K562 (cell line): ENCODE results near the gene AIRE. TPM values are rescaled to one million over a fixed set of nuclear protein-coding genes. Genes with fewer than 3 reads are reported as not detected.

ENCODE experiments used
- ATAC-seq: fragments of 200-7000 bp; cut with Tn5 transposase; 3 replicates; pipeline ENCODE4 v1.9.1; 2020; ENCODE audit warnings: moderate library complexity
- BruUV-seq: library from RNA; stranded (reverse); fragments of 400-500 nt; replicated peaks from 2 replicates; lab custom pipeline; 2021; lab: Mats Ljungman, UMichigan
- CTCF ChIA-PET: fragments of 300-600 bp; formaldehyde crosslinking; extraction: SDS; loops from one replicate; lab custom pipeline; 2021; ENCODE audit warnings: low intra/inter-chr PET ratio; lab: Yijun Ruan, JAX
- POLR2A ChIA-PET: fragments of 300-600, 350-650 bp; sonication (Branson Sonifier 250); formaldehyde crosslinking; extraction: SDS; loops from one replicate; lab custom pipeline; 2021; ENCODE audit warnings: antibody characterized with exemption, inconsistent platforms; lab: Yijun Ruan, JAX
- DNase-seq, 4 experiments: peaks; one replicate each; pipeline versions ENCODE4 v3.0.0 to v3.0.0-alpha.2; 2011 to 2018; ENCODE audit warnings: low spot score in 3 of 4, mixed read lengths in 3 of 4; ENCODE audit errors: extremely low read depth in 1 of 4
- FAIRE-seq: peaks from 2 replicates; lab custom pipeline; 2011; peaks lifted over from hg19 to GRCh38; lab: Jason Lieb, UNC
- H2AFZ ChIP-seq: 2 replicates; pipeline ENCODE4 v1.6.0; 2011; ENCODE audit warnings: low read depth, low read length, control low read depth, inconsistent platforms
- H3K27ac ChIP-seq: fragments of 200-600 bp; 3 replicates; pipeline ENCODE4 v1.8.0; 2011; ENCODE audit warnings: low read depth, mild to moderate bottlenecking, control low read depth, inconsistent platforms, low read length, moderate library complexity, mixed read lengths; ENCODE audit errors: extremely low read depth
- H3K27me3 ChIP-seq, 2 experiments: fragments of 300-600 bp in 1 of 2; 2 replicates in 1 of 2; 3 replicates in 1 of 2; pipeline versions ENCODE4 v1.6.0 to v1.8.0; 2011; ENCODE audit warnings: inconsistent platforms in 2 of 2, low read length in 2 of 2, mild to moderate bottlenecking in 1 of 2, mixed read lengths in 1 of 2, moderate library complexity in 1 of 2; ENCODE audit not compliant: control insufficient read depth in 2 of 2, insufficient read depth in 2 of 2
- H3K36me3 ChIP-seq: fragments of 300-600 bp; 3 replicates; pipeline ENCODE4 v1.8.0; 2011; ENCODE audit warnings: mild to moderate bottlenecking, low read length, inconsistent platforms; ENCODE audit not compliant: control insufficient read depth, insufficient read depth
- H3K4me1 ChIP-seq, 2 experiments: fragments of 200-600 bp in 1 of 2; replicated peaks in 1 of 2; 2 replicates in 1 of 2; 3 replicates in 1 of 2; pipeline versions ENCODE4 v1.5.1 to v1.8.0; 2011; ENCODE audit warnings: inconsistent platforms in 2 of 2, low read length in 2 of 2, mild to moderate bottlenecking in 1 of 2, mixed read lengths in 1 of 2, moderate library complexity in 1 of 2; ENCODE audit not compliant: control insufficient read depth in 2 of 2, insufficient read depth in 2 of 2
- H3K4me2 ChIP-seq: 2 replicates; pipeline ENCODE4 v1.6.1; 2011; ENCODE audit warnings: low read length, control low read depth, inconsistent platforms, mixed read lengths; ENCODE audit not compliant: insufficient read depth
- H3K4me3 ChIP-seq: fragments of 200-600 bp; sonication (generic), shearing (Covaris generic); 2 replicates; pipeline ENCODE4 v1.5.1; 2016; ENCODE audit warnings: control low read depth, inconsistent platforms
- H3K79me2 ChIP-seq: fragments of 200-600 bp; 3 replicates; pipeline ENCODE4 v1.8.0; 2011; ENCODE audit warnings: low read length, inconsistent platforms; ENCODE audit not compliant: control insufficient read depth, insufficient read depth
- H3K9ac ChIP-seq, 2 experiments: 2 replicates each; pipeline versions ENCODE4 v1.6.0 to v1.6.1; 2011; ENCODE audit warnings: low read depth in 2 of 2, low read length in 2 of 2, control low read depth in 1 of 2, inconsistent platforms in 1 of 2, mild to moderate bottlenecking in 1 of 2, mixed read lengths in 1 of 2; ENCODE audit not compliant: insufficient read depth in 1 of 2
- H3K9me1 ChIP-seq: one replicate; pipeline ENCODE4 v1.6.0; 2011; ENCODE audit warnings: inconsistent platforms, mild to moderate bottlenecking, low read length, moderate library complexity; ENCODE audit not compliant: control insufficient read depth, insufficient read depth
- H3K9me3 ChIP-seq: replicated peaks from 2 replicates; pipeline ENCODE4 v1.5.1; 2011; ENCODE audit warnings: low read depth, low read length, inconsistent platforms; ENCODE audit not compliant: control insufficient read depth, insufficient read depth
- H4K20me1 ChIP-seq: replicated peaks from 2 replicates; pipeline ENCODE4 v1.6.1; 2011; ENCODE audit warnings: low read length, inconsistent platforms, mixed read lengths; ENCODE audit not compliant: control insufficient read depth, insufficient read depth
- CCAR2 ChIP-seq: fragments of 200-400 bp; formaldehyde crosslinking; IDR thresholded peaks from 2 replicates; pipeline ENCODE4 v1.6.1; 2017; ENCODE audit warnings: mild to moderate bottlenecking, low read depth, low read length
- E4F1 ChIP-seq: fragments of 250-450 bp; sonication (Bioruptor Pico); IDR thresholded peaks from 2 replicates; pipeline ENCODE4 v1.5.0; 2021; ENCODE audit warnings: mild to moderate bottlenecking, borderline replicate concordance
- FOXP1 ChIP-seq: sonication (generic); formaldehyde crosslinking; IDR thresholded peaks from 2 replicates; pipeline ENCODE4 v1.8.0; 2022; ENCODE audit warnings: mild to moderate bottlenecking, missing genetic modification reagents
- GABPA ChIP-seq: fragments of 200-800 bp; sonication (Bioruptor generic); conservative IDR thresholded peaks from 2 replicates; pipeline ENCODE4 v1.6.1; 2016; ENCODE audit warnings: low read depth, missing genetic modification characterization, missing compliant biosample characterization
- GATA2 ChIP-seq: sonication (generic); formaldehyde crosslinking; IDR thresholded peaks from 2 replicates; pipeline ENCODE4 v1.4.0; 2020; ENCODE audit warnings: mild to moderate bottlenecking, missing genetic modification reagents
- HMGXB4 ChIP-seq: sonication (generic); formaldehyde crosslinking; IDR thresholded peaks from 2 replicates; pipeline ENCODE4 v1.8.1; 2023; ENCODE audit warnings: mild to moderate bottlenecking, missing genetic modification reagents
- KLF1 ChIP-seq: fragments of 450-650 bp; IDR thresholded peaks from 2 replicates; pipeline ENCODE4 v1.6.1; 2016; ENCODE audit warnings: missing genetic modification characterization, missing compliant biosample characterization
- MYNN ChIP-seq, 2 experiments: sonication (generic); formaldehyde crosslinking in 1 of 2; IDR thresholded peaks; 2 replicates each; pipeline versions ENCODE4 v1.5.0 to v1.6.1; 2016 to 2020; ENCODE audit warnings: antibody characterized with exemption in 1 of 2, missing genetic modification reagents in 1 of 2
- PHTF2 ChIP-seq: fragments of 250-450 bp; sonication (Bioruptor Pico); IDR thresholded peaks from 2 replicates; pipeline ENCODE4 v1.5.0; 2021; ENCODE audit warnings: mild to moderate bottlenecking
- SMAD4 ChIP-seq: fragments of 250-450 bp; sonication (Bioruptor Pico); conservative IDR thresholded peaks from 2 replicates; pipeline ENCODE4 v1.8.0; 2021; ENCODE audit warnings: inconsistent platforms, mild to moderate bottlenecking, moderate library complexity
- TRIM24 ChIP-seq, 2 experiments: fragments of 450-650 bp; IDR thresholded peaks; 2 replicates each; pipeline ENCODE4 v1.6.1; 2016
- ZNF197 ChIP-seq: fragments of 200-800 bp; sonication (Bioruptor generic); IDR thresholded peaks from 2 replicates; pipeline ENCODE4 v1.6.1; 2016; ENCODE audit warnings: low read depth, missing genetic modification characterization, missing compliant biosample characterization
- ZNF354B ChIP-seq: fragments of 250-450 bp; sonication (Bioruptor Pico); IDR thresholded peaks from 2 replicates; pipeline ENCODE4 v1.4.0; 2020
- ZNF444 ChIP-seq: fragments of 250-450 bp; sonication (Bioruptor Pico); IDR thresholded peaks from 2 replicates; pipeline ENCODE4 v1.4.0; 2020; ENCODE audit warnings: mild to moderate bottlenecking, moderate library complexity
- WGBS: fragments of 100-300 bp; shearing (Covaris generic); methylation state at CpG from one replicate; pipeline ENCODE4 v1.1.6; 2016; ENCODE audit warnings: low coverage, mixed read lengths; ENCODE audit not compliant: insufficient coverage; ENCODE audit errors: missing lambda C conversion rate; 5-methylcytosine and 5-hydroxymethylcytosine counted together
- in situ Hi-C: fragments of 300-500 bp; cut with MboI; formaldehyde crosslinking; loops from 4 replicates; pipeline ENCODE4 v1.15.0; 2018; ENCODE audit warnings: inconsistent platforms, mixed read lengths
- intact Hi-C: fragments of 100-400 bp; cut with micrococcal nuclease; formaldehyde crosslinking; loops from 2 replicates; pipeline ENCODE4 v1.14.2; 2022
- polyA plus RNA-seq, 8 experiments: library from polyadenylated mRNA; depleted of rRNA in 4 of 8; stranded (reverse) in 5 of 8; unstranded in 3 of 8; fragments of >200 nt; fragmentation: Nextera tagmentation in 2 of 8; fragmentation: Illumina TruSeq in 1 of 8; extraction: Ambion mirVana in 2 of 8; extraction: Trizol in 1 of 8; gene quantifications; 2 replicates each; pipeline versions ENCODE4 v1.2.1 to v1.2.3, GENCODE V29; 2011 to 2014; ENCODE audit warnings: inconsistent platforms in 1 of 8, missing spikeins in 1 of 8
- total RNA-seq, 7 experiments: library from RNA; depleted of rRNA in 6 of 7; stranded (reverse); fragments of >200 nt in 6 of 7; fragmentation: Illumina TruSeq in 2 of 7; extraction: Trizol in 2 of 7; gene quantifications; 2 replicates each; pipeline versions ENCODE4 v1.2.1 to v1.2.3, GENCODE V29; 2011 to 2021; ENCODE audit warnings: low replicate concordance in 1 of 7

AIRE gene
- total and polyA plus RNA-seq, 9 of the 15 experiments (the other 6 are each of a cell fraction or from before 2014, with no cell fraction given), result 0.01 TPM; not detected in 8

GRCh38 chr21:44314561-44314960 is 28.9 kb downstream of the AIRE start:
- ChIA-PET CTCF (no interaction called here), POLR2A (interaction anchor here (0.6 to 1.7 kb wide), 4 partner anchors 9 to 20 kb away, joined by 3 to 8 read pairs (median 4); no protein-coding TSS in a partner anchor)
- H3K9me1 ChIP-seq, result no peaks in the 10 kb centered on the region
- H3K4me3 ChIP-seq, result no peak overlapping the region
- DNase-seq, result no peak
- peaks cover 79% of the 10 kb centered on the region; the same call in 2 of the 3 replicates for H3K36me3 ChIP-seq
- 0 out of 4 replicates have a peak overlapping the region, but pooled peaks of 1 of the 2 experiments have one; percentile 23 for H3K9ac ChIP-seq
- FAIRE-seq, result no peak
- H2AFZ ChIP-seq, result no peak overlapping the region
- no peak for ATAC-seq
- H3K79me2 ChIP-seq, result no peaks in the 10 kb centered on the region
- in situ Hi-C loops, result no loop called here
- no peaks in the 10 kb centered on the region for H4K20me1 ChIP-seq
- no peak for TF ChIP-seq ZNF354B
- TF ChIP-seq MYNN (IDR thresholded peaks at IDR 0.05), result no peak
- no peak for TF ChIP-seq MYNN (CRISPR knock-in tag; IDR thresholded peaks at IDR 0.05)
- TF ChIP-seq GABPA (tag), result no peak
- no peak for TF ChIP-seq ZNF444 (CRISPR knock-in tag)
- no peak for TF ChIP-seq SMAD4 (CRISPR knock-in tag)
- no peak for TF ChIP-seq PHTF2 (CRISPR knock-in tag)
- no peak for TF ChIP-seq GATA2 (CRISPR knock-in tag)
- no peak for TF ChIP-seq KLF1 (tag)
- no peak for TF ChIP-seq ZNF197 (CRISPR knock-in tag)
- no peak for TF ChIP-seq E4F1 (CRISPR knock-in tag)
- no peak for TF ChIP-seq TRIM24 (IDR thresholded peaks at IDR 0.05)
- no peak for TF ChIP-seq CCAR2
- no peak for TF ChIP-seq FOXP1 (CRISPR knock-in tag)
- no peak for TF ChIP-seq HMGXB4 (CRISPR knock-in tag)
- H3K27ac ChIP-seq, result no peak overlapping the region
- H3K9me3 ChIP-seq, result no peaks in the 10 kb centered on the region
- WGBS, result 87% methylated on average over 9 of the region's 11 CpGs
- intact Hi-C loops, result no loop called here
- BruUV-seq, result no TSS peak
- no peak overlapping the region for H3K4me2 ChIP-seq
- peaks cover 0 to 33% of the 10 kb centered on the region in 2 experiments; a peak in 1 of 5 replicates for H3K4me1 ChIP-seq
- no peaks in the 10 kb centered on the region for H3K27me3 ChIP-seq
